B cell (primary cell): Measurements from ENCODE around the gene USP28. TPM values are rescaled to one million over a fixed set of nuclear protein-coding genes. Genes with fewer than 3 reads are reported as not detected.

Experiments used
- ATAC-seq: fragments of 200-7000 bp; cut with Tn5 transposase; one replicate; pipeline ENCODE4 v1.10.0; 2021; ENCODE audit warnings: low read depth, mild to moderate bottlenecking, moderate number of reproducible peaks, moderate library complexity
- CTCF ChIA-PET: fragments of 350-600 bp; sonication (Branson Sonifier 250); formaldehyde crosslinking; loops from one replicate; lab custom pipeline; 2021; ENCODE audit warnings: antibody characterized with exemption, inconsistent platforms; lab: Charles Lee
- POLR2A ChIA-PET: fragments of 350-600 bp; sonication (Branson Sonifier 250); formaldehyde crosslinking; loops from one replicate; lab custom pipeline; 2021; ENCODE audit warnings: antibody characterized with exemption; lab: Charles Lee
- DNase-seq: peaks from one replicate; pipeline ENCODE4 v3.0.0; 2013
- H2AFZ ChIP-seq: 2 replicates; pipeline ENCODE4 v1.6.1; 2012; ENCODE audit warnings: mild to moderate bottlenecking, low read depth, low read length; ENCODE audit not compliant: insufficient read depth, poor library complexity, severe bottlenecking
- H3K27ac ChIP-seq, 2 donors: 1 replicate in 1 of 2; 2 replicates in 1 of 2; pipeline ENCODE4 v1.5.1; 2012 to 2013; ENCODE audit warnings: low read length in 2 of 2, mild to moderate bottlenecking in 2 of 2, moderate library complexity in 1 of 2
- H3K27me3 ChIP-seq, 4 experiments: fragments of 200-600 bp in 1 of 4; sonication (generic) in 1 of 4; replicated peaks in 1 of 4; 1 replicate in 2 of 4; 2 replicates in 2 of 4; pipeline versions ENCODE4 v1.6.1 to v1.7.0; 2013 to 2016; ENCODE audit warnings: low read length in 3 of 4, mild to moderate bottlenecking in 2 of 4, mixed read lengths in 1 of 4, moderate library complexity in 1 of 4; ENCODE audit not compliant: insufficient read depth in 4 of 4, control insufficient read depth in 3 of 4; ENCODE audit errors: control extremely low read depth in 1 of 4
- H3K36me3 ChIP-seq, 2 experiments: replicated peaks in 1 of 2; 1 replicate in 1 of 2; 2 replicates in 1 of 2; pipeline versions ENCODE4 v1.6.1 to v1.7.1; 2013; ENCODE audit warnings: low read length in 1 of 2; ENCODE audit not compliant: insufficient read depth in 2 of 2, control insufficient read depth in 1 of 2; ENCODE audit errors: control extremely low read depth in 1 of 2, extremely low read depth in 1 of 2
- H3K4me1 ChIP-seq, 2 donors: fragments of 200-600 bp in 1 of 2; sonication (generic) in 1 of 2; 1 replicate in 1 of 2; 2 replicates in 1 of 2; pipeline versions ENCODE4 v1.5.1 to v1.6.1; 2013 to 2017; ENCODE audit warnings: low read length in 2 of 2; ENCODE audit not compliant: control insufficient read depth in 2 of 2, insufficient read depth in 2 of 2
- H3K4me2 ChIP-seq: replicated peaks from 2 replicates; pipeline ENCODE3; 2012; ENCODE audit warnings: mild to moderate bottlenecking, low read depth, low read length; ENCODE audit not compliant: poor library complexity, severe bottlenecking
- H3K4me3 ChIP-seq, 5 experiments: fragments of 200-600 bp in 1 of 5; sonication (generic) in 1 of 5; 1 replicate in 3 of 5; 2 replicates in 2 of 5; pipeline versions ENCODE4 v1.5.1 to v1.7.0; 2011 to 2016; ENCODE audit warnings: low read length in 4 of 5, mild to moderate bottlenecking in 4 of 5, low read depth in 2 of 5, control low read depth in 1 of 5, moderate library complexity in 1 of 5; ENCODE audit not compliant: insufficient read depth in 1 of 5; ENCODE audit errors: control extremely low read depth in 1 of 5, extremely low read depth in 1 of 5
- H3K79me2 ChIP-seq: fragments of 200-600 bp; sonication (generic); one replicate; pipeline ENCODE4 v1.6.0; 2016; ENCODE audit warnings: low read length; ENCODE audit not compliant: control insufficient read depth, insufficient read depth
- H3K9ac ChIP-seq: fragments of 200-600 bp; sonication (generic); 2 replicates; pipeline ENCODE4 v1.6.1; 2017; ENCODE audit warnings: mild to moderate bottlenecking, low read length, moderate library complexity
- H3K9me3 ChIP-seq, 3 donors: one replicate each; pipeline versions ENCODE4 v1.6.1 to v1.7.1; 2013; ENCODE audit warnings: low read length in 2 of 3; ENCODE audit not compliant: control insufficient read depth in 2 of 3, insufficient read depth in 1 of 3; ENCODE audit errors: control extremely low read depth in 1 of 3
- H4K20me1 ChIP-seq: 2 replicates; pipeline ENCODE4 v1.6.0; 2012; ENCODE audit warnings: mild to moderate bottlenecking, low read length; ENCODE audit not compliant: insufficient read depth, control insufficient read depth, poor library complexity, severe bottlenecking
- H3K27ac Mint-ChIP-seq: one replicate; pipeline ENCODE4 v1.8.0; 2021; ENCODE audit warnings: mixed read lengths
- H3K27me3 Mint-ChIP-seq: one replicate; pipeline ENCODE4 v1.8.0; 2021; ENCODE audit warnings: mixed read lengths
- H3K4me1 Mint-ChIP-seq: one replicate; pipeline ENCODE4 v1.8.0; 2021; ENCODE audit warnings: mixed read lengths
- H3K4me3 Mint-ChIP-seq: one replicate; pipeline ENCODE4 v1.8.0; 2021; ENCODE audit warnings: mixed read lengths
- H3K9me3 Mint-ChIP-seq: one replicate; pipeline ENCODE4 v1.8.0; 2022; ENCODE audit warnings: mixed read lengths; ENCODE audit not compliant: insufficient read depth
- CTCF ChIP-seq: fragments of 200-600 bp; IDR thresholded peaks from one replicate; pipeline ENCODE4 v1.8.0; 2022; ENCODE audit warnings: antibody characterized with exemption, mild to moderate bottlenecking
- EZH2 ChIP-seq: IDR thresholded peaks from 2 replicates; pipeline ENCODE4 v1.6.1; 2012; ENCODE audit warnings: borderline replicate concordance, low read depth, mild to moderate bottlenecking, moderate library complexity, low read length; ENCODE audit not compliant: insufficient read depth, poor library complexity, severe bottlenecking
- WGBS: methylation state at CpG from one replicate; pipeline ENCODE4 v1.1.5; 2013; ENCODE audit warnings: missing lambda C conversion rate; ENCODE audit not compliant: insufficient coverage; 5-methylcytosine and 5-hydroxymethylcytosine counted together
- intact Hi-C: fragments of 100-400 bp; cut with micrococcal nuclease; formaldehyde crosslinking; loops from one replicate; pipeline ENCODE4 v1.10.0; 2022
- polyA plus RNA-seq: library from polyadenylated mRNA; depleted of rRNA; stranded (reverse); fragments of >200 nt; gene quantifications from 2 replicates; pipeline ENCODE4 v1.2.3, GENCODE V29; 2012
- total RNA-seq, 2 donors: library from RNA; stranded (reverse); fragments of 120-200 nt in 1 of 2; gene quantifications; 1 replicate in 1 of 2; 2 replicates in 1 of 2; pipeline versions ENCODE4 v1.2.3 to v1.2.4, GENCODE V29; 2013 to 2022

The USP28 gene
- total and polyA plus RNA-seq, 2 donors (not counting 1 experiment from before 2014, with no cell fraction given): 78.0 to 104 TPM

GRCh38 chr11:113867843-113868503 lies 7.4 kb downstream of the USP28 start:
- Histone ChIP-seq H3K4me2 (no peak overlapping the region), H3K9ac (no peak overlapping the region), H2AFZ (no peak overlapping the region), H3K27ac (no peak overlapping the region), H3K36me3 (peaks cover 8 to 25% of the 10 kb centered on the region in 2 experiments), H3K4me3 (no peak overlapping the region), H3K27me3 (no peaks in the 10 kb centered on the region), H3K79me2 (peaks cover 96% of the 10 kb centered on the region), H3K4me1 (peaks cover 14 to 17% of the 10 kb centered on the region in 2 donors), H3K9me3 (no peaks in the 10 kb centered on the region), H4K20me1 (peaks cover 59% of the 10 kb centered on the region)
- no peak overlapping the region for H3K27ac Mint-ChIP-seq
- intact Hi-C loops: no loop called here
- ATAC-seq (no peak), DNase-seq (no peak)
- WGBS: no CpG with 5 or more reads among the region's 3 CpGs
- peaks cover 51% of the 10 kb centered on the region for H3K4me1 Mint-ChIP-seq
- no peaks in the 10 kb centered on the region for H3K9me3 Mint-ChIP-seq
- TF ChIP-seq CTCF (no peak), EZH2 (no peak)
- CTCF ChIA-PET: interaction anchor here (1.1 kb wide), 1 partner anchor 30 kb away, joined by 6 read pairs; no protein-coding TSS in a partner anchor
- H3K27me3 Mint-ChIP-seq: no peaks in the 10 kb centered on the region
- POLR2A ChIA-PET: no interaction called here
- no peak overlapping the region for H3K4me3 Mint-ChIP-seq

- no peak for TF ChIP-seq CTCF
- no peak for TF ChIP-seq EZH2
- Mint-ChIP-seq H3K27me3 (no peaks in the 10 kb centered on the region), H3K4me1 (peaks cover 42% of the 10 kb centered on the region)
Measured at GRCh38 chr11:113865873-113866272, 9.5 kb downstream of the USP28 start.

More at GRCh38 chr11:113865873-113866272, 9.5 kb downstream of the USP28 start:
- Histone ChIP-seq H3K4me3 (no peak overlapping the region), H3K4me2 (no peak overlapping the region), H3K36me3 (peaks cover 6 to 13% of the 10 kb centered on the region in 2 experiments), H3K9ac (no peak overlapping the region), H3K27ac (no peak overlapping the region), H2AFZ (no peak overlapping the region), H3K4me1 (peaks cover 6 to 8% of the 10 kb centered on the region in 2 donors), H3K9me3 (no peaks in the 10 kb centered on the region), H3K27me3 (no peaks in the 10 kb centered on the region), H4K20me1 (peaks cover 53% of the 10 kb centered on the region), H3K79me2 (peaks cover 97% of the 10 kb centered on the region)
- 99% methylated on average over 7 of the region's 8 CpGs for WGBS
- POLR2A ChIA-PET: no interaction called here
- ATAC-seq: no peak
- H3K9me3 Mint-ChIP-seq: no peaks in the 10 kb centered on the region
- H3K4me3 Mint-ChIP-seq: no peak overlapping the region
- CTCF ChIA-PET: no interaction called here
- intact Hi-C loops: no loop called here
- DNase-seq: no peak
- H3K27ac Mint-ChIP-seq: no peak overlapping the region
